Superior temporal gyrus (tissue), 1 donor: ENCODE data around the gene PRDM7.
"Not testable (repeated sequence)": the region's sequence is repeated elsewhere in the genome, so short reads cannot be mapped to it uniquely, and the experiment has no call there.

Experiments
- DNase-seq: peaks from one replicate; pipeline ENCODE4 v3.0.0-alpha.2; 2016; ENCODE audit errors: extremely low spot score

PRDM7 gene

GRCh38 chr16:90012991-90013745, 64.0 kb downstream of the PRDM7 start:
- DNase-seq = no peak

- DNase-seq = no peak
These were observed 65.1 kb downstream of the PRDM7 start for GRCh38 chr16:90011908-90012501.

GRCh38 chr16:90011508-90011819, 65.7 kb downstream of the PRDM7 start:
- DNase-seq = no peak

- DNase-seq = no peak
These were observed 66.2 kb downstream of the PRDM7 start for GRCh38 chr16:90010676-90011507.

GRCh38 chr16:90009172-90009899, 67.8 kb downstream of the PRDM7 start:
- no peak for DNase-seq

GRCh38 chr16:90008708-90009145, 68.4 kb downstream of the PRDM7 start:
- DNase-seq = peak; percentile 18

- DNase-seq = not testable (repeated sequence)
These were observed 69.4 kb downstream of the PRDM7 start for GRCh38 chr16:90007635-90008234.

- no peak for DNase-seq
These were observed 70.1 kb downstream of the PRDM7 start for GRCh38 chr16:90007015-90007414.
